Cardiac muscle cell (in vitro differentiated cells and primary cell): ENCODE measurements around the gene NFATC3. TPM values are rescaled to one million over a fixed set of nuclear protein-coding genes. Genes with fewer than 3 reads are reported as not detected.
A peak's percentile ranks its signal among the peaks of the same experiment; 100 is the strongest.

Experiments
- DNase-seq, 2 donors: peaks; one replicate each; pipeline versions ENCODE4 v3.0.0 to v3.0.0-alpha.2; 2010 to 2017; ENCODE audit warnings: low read depth in 1 of 2, low spot score in 1 of 2
- H3K27ac ChIP-seq: fragments of 200-600 bp; sonication (generic); 2 replicates; pipeline ENCODE4 v1.5.1; 2016
- H3K27me3 ChIP-seq: fragments of 200-600 bp; sonication (generic); 2 replicates; pipeline ENCODE4 v1.6.0; 2016; ENCODE audit warnings: control low read depth
- H3K36me3 ChIP-seq: fragments of 200-600 bp; sonication (generic); 2 replicates; pipeline ENCODE4 v1.5.1; 2016; ENCODE audit warnings: control low read depth
- H3K4me1 ChIP-seq: fragments of 200-600 bp; sonication (generic); 2 replicates; pipeline ENCODE4 v1.8.1; 2017; ENCODE audit warnings: low read depth, mild to moderate bottlenecking, mixed run types
- H3K4me3 ChIP-seq: fragments of 200-600 bp; sonication (generic); 2 replicates; pipeline ENCODE4 v1.5.1; 2016; ENCODE audit warnings: mild to moderate bottlenecking
- H3K9me3 ChIP-seq: fragments of 200-600 bp; sonication (generic); 2 replicates; pipeline ENCODE4 v1.5.1; 2017; ENCODE audit warnings: low read depth, mild to moderate bottlenecking, control low read depth
- polyA plus RNA-seq: library from polyadenylated mRNA; unstranded; fragments of >200 nt; fragmentation: Nextera tagmentation; extraction: Ambion mirVana; gene quantifications from 2 replicates; pipeline ENCODE4 v1.2.1, GENCODE V29; 2016
- total RNA-seq: library from RNA; depleted of rRNA; stranded (reverse); fragments of >200 nt; gene quantifications from 2 replicates; pipeline ENCODE4 v1.2.3, GENCODE V29; 2016
- TF ChIP-seq, protein P1 (sequence below): IDR thresholded peaks from 2 replicates; pipeline ENCODE4 v1.5.1; 2012; ENCODE audit warnings: low read depth, mild to moderate bottlenecking, low read length

The NFATC3 gene
- total and polyA plus RNA-seq, 2 experiments from 2014 or later, result 13.6 to 26.2 TPM

DNA sequence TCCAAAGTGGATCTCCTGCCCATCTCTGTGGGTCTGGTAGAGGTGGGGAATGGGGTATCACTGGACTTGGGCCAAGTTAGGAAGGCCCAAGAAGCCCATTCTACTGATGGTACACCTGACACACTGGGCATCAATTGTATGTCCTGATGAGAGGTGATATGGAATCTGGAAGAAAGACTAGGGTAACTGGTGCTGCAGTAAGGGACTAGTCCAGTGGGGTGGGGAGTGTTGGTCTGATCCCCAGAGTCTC is 5.9 kb upstream of the NFATC3 start:
- Histone ChIP-seq H3K4me3 (no peak overlapping the region), H3K27me3 (no peaks in the 10 kb centered on the region), H3K27ac (no peak overlapping the region), H3K4me1 (peaks cover 8% of the 10 kb centered on the region), H3K36me3 (peaks cover 2% of the 10 kb centered on the region), H3K9me3 (no peaks in the 10 kb centered on the region)
- no peak for DNase-seq
- TF ChIP-seq, protein P1, sequence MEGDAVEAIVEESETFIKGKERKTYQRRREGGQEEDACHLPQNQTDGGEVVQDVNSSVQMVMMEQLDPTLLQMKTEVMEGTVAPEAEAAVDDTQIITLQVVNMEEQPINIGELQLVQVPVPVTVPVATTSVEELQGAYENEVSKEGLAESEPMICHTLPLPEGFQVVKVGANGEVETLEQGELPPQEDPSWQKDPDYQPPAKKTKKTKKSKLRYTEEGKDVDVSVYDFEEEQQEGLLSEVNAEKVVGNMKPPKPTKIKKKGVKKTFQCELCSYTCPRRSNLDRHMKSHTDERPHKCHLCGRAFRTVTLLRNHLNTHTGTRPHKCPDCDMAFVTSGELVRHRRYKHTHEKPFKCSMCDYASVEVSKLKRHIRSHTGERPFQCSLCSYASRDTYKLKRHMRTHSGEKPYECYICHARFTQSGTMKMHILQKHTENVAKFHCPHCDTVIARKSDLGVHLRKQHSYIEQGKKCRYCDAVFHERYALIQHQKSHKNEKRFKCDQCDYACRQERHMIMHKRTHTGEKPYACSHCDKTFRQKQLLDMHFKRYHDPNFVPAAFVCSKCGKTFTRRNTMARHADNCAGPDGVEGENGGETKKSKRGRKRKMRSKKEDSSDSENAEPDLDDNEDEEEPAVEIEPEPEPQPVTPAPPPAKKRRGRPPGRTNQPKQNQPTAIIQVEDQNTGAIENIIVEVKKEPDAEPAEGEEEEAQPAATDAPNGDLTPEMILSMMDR, result no peak

DNA sequence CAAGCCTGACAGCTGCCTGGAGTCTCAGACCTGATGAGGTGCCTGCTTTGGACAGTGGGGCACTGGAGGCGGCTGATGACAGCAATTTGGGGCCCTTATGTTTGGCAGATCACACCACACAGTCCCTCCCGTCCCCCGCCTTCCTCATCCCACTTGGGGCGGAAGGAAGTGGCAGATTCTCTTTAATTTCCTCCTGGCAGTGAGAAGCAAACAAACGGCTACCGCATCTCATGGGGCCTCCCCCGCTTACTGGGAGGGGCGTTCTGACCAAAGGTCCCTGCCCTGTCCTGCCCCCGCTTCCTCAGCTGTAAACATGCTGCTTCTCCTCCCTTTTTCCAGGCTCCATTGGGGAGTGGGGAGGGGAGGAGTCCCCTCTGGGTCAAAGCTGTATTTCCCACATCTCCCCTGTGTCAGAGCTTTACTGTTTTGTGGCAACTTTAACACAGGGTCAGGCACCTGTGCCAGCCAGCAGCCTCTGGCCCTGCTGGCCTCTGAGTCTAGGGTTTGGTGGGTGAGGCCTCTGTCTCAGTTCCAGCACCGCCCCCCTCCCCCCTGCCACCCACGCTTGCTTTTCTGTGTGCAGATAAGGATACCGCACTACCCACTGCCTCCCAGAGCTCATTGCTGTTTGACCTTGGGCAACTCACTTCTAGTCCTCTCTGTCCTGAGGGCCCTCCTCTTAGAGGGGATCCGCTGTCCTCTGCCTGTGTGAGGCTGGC is 5.4 kb upstream of the NFATC3 start:
- peak in 1 of 2 donors; percentile 68 for DNase-seq
- peaks cover 9% of the 10 kb centered on the region for H3K4me1 ChIP-seq
- H3K27ac ChIP-seq, result no peak overlapping the region
- H3K36me3 ChIP-seq, result peaks cover 2% of the 10 kb centered on the region
- H3K27me3 ChIP-seq, result no peaks in the 10 kb centered on the region
- H3K4me3 ChIP-seq, result no peak overlapping the region
- TF ChIP-seq, protein P1, result no peak
- no peaks in the 10 kb centered on the region for H3K9me3 ChIP-seq

- peaks cover 15% of the 10 kb centered on the region for H3K4me1 ChIP-seq
- H3K9me3 ChIP-seq, result no peaks in the 10 kb centered on the region
- no peak overlapping the region for H3K4me3 ChIP-seq
- no peak overlapping the region for H3K27ac ChIP-seq
- H3K27me3 ChIP-seq, result no peaks in the 10 kb centered on the region
- H3K36me3 ChIP-seq, result no peaks in the 10 kb centered on the region
- no peak for DNase-seq
- TF ChIP-seq, protein P1, result no peak
Measured at GRCh38 chr16:68081861-68082628, 3.1 kb upstream of the NFATC3 start.

GRCh38 chr16:68082629-68083238 is 2.4 kb upstream of the NFATC3 start:
- Histone ChIP-seq H3K4me1 (peaks cover 20% of the 10 kb centered on the region), H3K27me3 (no peaks in the 10 kb centered on the region), H3K27ac (no peak overlapping the region), H3K36me3 (no peaks in the 10 kb centered on the region), H3K9me3 (no peaks in the 10 kb centered on the region), H3K4me3 (no peak overlapping the region)
- no peak for DNase-seq
- TF ChIP-seq, protein P1, result no peak

GRCh38 chr16:68083239-68083781 is 1.9 kb upstream of the NFATC3 start:
- Histone ChIP-seq H3K9me3 (no peaks in the 10 kb centered on the region), H3K27ac (peak overlapping the region; percentile 82), H3K27me3 (no peaks in the 10 kb centered on the region), H3K4me3 (no peak overlapping the region), H3K4me1 (peaks cover 20% of the 10 kb centered on the region), H3K36me3 (no peaks in the 10 kb centered on the region)
- no peak for DNase-seq
- TF ChIP-seq, protein P1, result no peak
